G401 (cell line): Measurements from ENCODE around the gene ERG28. TPM values are rescaled to one million over a fixed set of nuclear protein-coding genes. Genes with fewer than 3 reads are reported as not detected.
A peak's percentile ranks its signal among the peaks of the same experiment; 100 is the strongest.
"Not testable (repeated sequence)": the region's sequence is repeated elsewhere in the genome, so short reads cannot be mapped to it uniquely, and the experiment has no call there.

Experiments
- DNase-seq: peaks from one replicate; pipeline ENCODE4 v3.0.0-alpha.2; 2015; ENCODE audit warnings: low spot score
- in situ Hi-C: cut with HindIII; loops from 2 replicates; pipeline ENCODE4 v1.10.0; 2016; ENCODE audit warnings: low sequenced_read_pairs, mixed read lengths
- total RNA-seq: library from RNA; depleted of rRNA; stranded (reverse); fragments of >200 nt; shearing (Covaris generic); gene quantifications from 2 replicates; pipeline ENCODE4 v1.2.3, GENCODE V29; 2014; rRNA removed

The ERG28 gene
- 15.1 and 16.6 TPM in 2 replicates for total RNA-seq

GRCh38 chr14:75660630-75661498, at the start of gene ERG28, which contains the start of gene TTLL5:
TSS of gene ERG28 (minus strand) at chr14:75660876. CDS start at chr14:75657502, 3,374 bp downstream.
TSS of gene TTLL5 (plus strand) at chr14:75661246. CDS start at chr14:75663150, 1,904 bp downstream.
- in situ Hi-C loops, result no loop called here
- DNase-seq, result peak; percentile 100

GRCh38 chr14:75709207-75709812, 48.6 kb upstream of the ERG28 start:
- in situ Hi-C loops, result loop anchor here (25.0 kb wide), 1 partner anchor 278 kb away; the partner anchor contains the start of genes IFT43 and TGFB3
- peak; percentile 78 for DNase-seq

- no peak for DNase-seq
- in situ Hi-C loops, result loop anchor here (25.0 kb wide), 1 partner anchor 282 kb away; the partner anchor contains the start of genes IFT43 and TGFB3
Observed at GRCh38 chr14:75705014-75705413, 44.3 kb upstream of the ERG28 start.

- DNase-seq, result no peak
- in situ Hi-C loops, result loop anchor here (25.0 kb wide), 1 partner anchor 284 kb away; the partner anchor contains the start of genes IFT43 and TGFB3
Observed at GRCh38 chr14:75703467-75703866, 42.8 kb upstream of the ERG28 start.

GRCh38 chr14:75702616-75703261, 42.1 kb upstream of the ERG28 start:
- in situ Hi-C loops, result loop anchor here (25.0 kb wide), 1 partner anchor 285 kb away; the partner anchor contains the start of genes IFT43 and TGFB3
- peak; percentile 11 for DNase-seq

- in situ Hi-C loops, result loop anchor here (25.0 kb wide), 1 partner anchor 285 kb away; the partner anchor contains the start of genes IFT43 and TGFB3
- no peak for DNase-seq
Observed at GRCh38 chr14:75702122-75702521, 41.4 kb upstream of the ERG28 start.

GRCh38 chr14:75700295-75700694, 39.6 kb upstream of the ERG28 start:
- in situ Hi-C loops, result loop anchor here (25.0 kb wide), 1 partner anchor 287 kb away; the partner anchor contains the start of genes IFT43 and TGFB3
- DNase-seq, result no peak

GRCh38 chr14:75699331-75699730, 38.7 kb upstream of the ERG28 start:
- in situ Hi-C loops, result no loop called here
- DNase-seq, result no peak

- in situ Hi-C loops, result no loop called here
Observed at GRCh38 chr14:75697918-75698317, 37.2 kb upstream of the ERG28 start.

GRCh38 chr14:75697386-75697785, 36.7 kb upstream of the ERG28 start:
- in situ Hi-C loops, result no loop called here
- DNase-seq, result no peak

More at GRCh38 chr14:75697918-75698317, 37.2 kb upstream of the ERG28 start:
- DNase-seq, result no peak

GRCh38 chr14:75695025-75695424, 34.3 kb upstream of the ERG28 start:
- in situ Hi-C loops, result not testable (repeated sequence)

GRCh38 chr14:75690010-75690409, 29.3 kb upstream of the ERG28 start:
- in situ Hi-C loops, result no loop called here
- no peak for DNase-seq

More at GRCh38 chr14:75695025-75695424, 34.3 kb upstream of the ERG28 start:
- DNase-seq, result not testable (repeated sequence)

- DNase-seq, result no peak
- in situ Hi-C loops, result no loop called here
Observed at GRCh38 chr14:75689012-75689411, 28.3 kb upstream of the ERG28 start.

GRCh38 chr14:75685910-75686309, 25.2 kb upstream of the ERG28 start:
- in situ Hi-C loops, result no loop called here
- DNase-seq, result no peak

- DNase-seq, result no peak
- in situ Hi-C loops, result no loop called here
Observed at GRCh38 chr14:75675265-75675960, 14.7 kb upstream of the ERG28 start.

GRCh38 chr14:75673345-75674035, 12.8 kb upstream of the ERG28 start:
- in situ Hi-C loops, result no loop called here
- no peak for DNase-seq

GRCh38 chr14:75672605-75673192, 12.0 kb upstream of the ERG28 start:
- DNase-seq, result no peak
- in situ Hi-C loops, result no loop called here
